ENCODE results near the gene GMPR. TPM values are rescaled to one million over a fixed set of nuclear protein-coding genes. Genes with fewer than 3 reads are reported as not detected.

The GMPR gene
- total and polyA plus RNA-seq, 10 of the 15 experiments (the other 5 are each of a cell fraction or from before 2014, with no cell fraction given), result 0.15 to 1.8 (median 0.49) TPM; not detected in 1

GRCh38 chr6:16243055-16243454, 4.7 kb downstream of the GMPR start (continued):
- TF ChIP-seq HSF1 (IDR thresholded peaks at IDR 0.05; ENCODE audit: low read depth, low read length), result no peak
- no peak for TF ChIP-seq CTCF (IDR thresholded peaks at IDR 0.05 in 2 of 3, conservative IDR thresholded peaks at IDR 0.05 in 1 of 3; ENCODE audit: control insufficient read depth in 2 of 3, extremely low read depth in 1 of 3, insufficient read depth in 1 of 3, low read depth in 3 of 3, low read length in 3 of 3)
- TF ChIP-seq TARDBP (IDR thresholded peaks at IDR 0.05; ENCODE audit: borderline replicate concordance), result no peak
- TF ChIP-seq HDAC6 (IDR thresholded peaks at IDR 0.05; ENCODE audit: unreplicated experiment), result no peak
- TF ChIP-seq BACH1 (IDR thresholded peaks at IDR 0.05; ENCODE audit: borderline replicate concordance), result no peak
- no peak for TF ChIP-seq ZBED1 (IDR thresholded peaks at IDR 0.05; ENCODE audit: borderline replicate concordance)
- TF ChIP-seq RELB (IDR thresholded peaks at IDR 0.05; ENCODE audit: low read depth), result no peak

GRCh38 chr6:16243664-16244063, 5.3 kb downstream of the GMPR start:
- no peak for TF ChIP-seq YBX1 (IDR thresholded peaks at IDR 0.05)
- TF ChIP-seq KAT2A (conservative IDR thresholded peaks at IDR 0.05; ENCODE audit: control insufficient read depth, low read depth, low read length), result no peak
- FAIRE-seq (no peak), ATAC-seq (no peak), DNase-seq (ENCODE audit: low read depth, low spot score) (no peak)
- no TSS peak for BruUV-seq (replicated peaks)
- Histone ChIP-seq H3K9me3 (replicated peaks; ENCODE audit: control insufficient read depth, insufficient read depth, low read length) (no peaks in the 10 kb centered on the region), H3K79me2 (ENCODE audit: control insufficient read depth, insufficient read depth, low read length) (no peaks in the 10 kb centered on the region), H3K4me3 (no peak overlapping the region), H3K27ac (ENCODE audit: control insufficient read depth, insufficient read depth) (no peak overlapping the region), H3K4me1 (ENCODE audit: control insufficient read depth, insufficient read depth, low read length) (peaks cover 3% of the 10 kb centered on the region; the same call in 1 of the 2 replicates), H3K4me2 (ENCODE audit: control insufficient read depth, insufficient read depth) (no peak overlapping the region), H3K9ac (ENCODE audit: control insufficient read depth, insufficient read depth, low read length) (no peak overlapping the region), H4K20me1 (ENCODE audit: control insufficient read depth, insufficient read depth) (no peaks in the 10 kb centered on the region), H3K27me3 (replicated peaks in 1 of 2; ENCODE audit: control insufficient read depth in 2 of 2, insufficient read depth in 2 of 2, low read length in 1 of 2) (peaks cover 1 to 5% of the 10 kb centered on the region in 2 experiments; a peak in 3 of 4 replicates), H2AFZ (ENCODE audit: control insufficient read depth, low read depth, low read length) (no peak overlapping the region), H3K36me3 (ENCODE audit: control insufficient read depth in 2 of 2, insufficient read depth in 2 of 2, low read length in 1 of 2) (no peaks in the 10 kb centered on the region)
- 55% methylated on average over 5 of the region's 5 CpGs for WGBS (ENCODE audit: insufficient coverage, insufficient replicate concordance, low lambda C conversion rate, missing lambda C conversion rate)
- POLR2A ChIA-PET, result no interaction called here
- RAD21 ChIA-PET (ENCODE audit: unreplicated experiment), result no interaction called here
- in situ Hi-C loops (cut with MboI), result no loop called here
- CTCF ChIA-PET, result interaction anchor here (1.4 kb wide), 1 partner anchor 43 kb away, joined by 3 read pairs; no protein-coding TSS in a partner anchor
- SMC1A ChIA-PET (ENCODE audit: uncharacterized antibody, unreplicated experiment), result no interaction called here
- intact Hi-C loops (cut with micrococcal nuclease; ENCODE audit: unreplicated experiment), result no loop called here
